ENCODE results near the gene AZU1. TPM values are rescaled to one million over a fixed set of nuclear protein-coding genes. Genes with fewer than 3 reads are reported as not detected.

The AZU1 gene
- total and polyA plus RNA-seq, 7 donors, result 0.69 TPM; not detected in 6

DNA sequence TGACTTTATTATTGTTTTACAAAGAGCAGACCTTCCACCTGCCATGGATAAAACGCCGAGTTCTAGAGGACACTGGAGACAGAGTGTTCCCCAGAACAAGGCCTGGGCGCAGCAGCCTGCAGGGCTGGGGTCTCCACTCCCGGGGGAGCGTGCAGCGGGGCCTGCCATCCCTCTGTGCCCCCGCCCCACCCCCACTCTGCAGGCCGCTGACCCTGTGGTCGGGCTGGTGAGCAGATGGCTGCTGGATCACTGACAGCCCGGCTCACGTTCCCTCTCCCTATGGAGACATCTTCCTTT is 39.0 kb upstream of the AZU1 start:
- intact Hi-C loops (cut with DNase I), result no loop called here
- Histone ChIP-seq H3K9me3 (no peaks in the 10 kb centered on the region), H3K27ac (peak overlapping the region; percentile 47), H3K4me1 (no peaks in the 10 kb centered on the region), H3K36me3 (ENCODE audit: insufficient read depth in 1 of 2, low read depth in 1 of 2) (no peaks in the 10 kb centered on the region), H3K27me3 (ENCODE audit: insufficient read depth in 3 of 3, low read length in 2 of 3) (no peaks in the 10 kb centered on the region), H3K4me3 (peak overlapping the region; percentile 23)
- DNase-seq, result peak; percentile 54 to 72
- peak in 3 of 4 donors; percentile 13 to 44 (median 23) for ATAC-seq
- TF ChIP-seq, protein P1, sequence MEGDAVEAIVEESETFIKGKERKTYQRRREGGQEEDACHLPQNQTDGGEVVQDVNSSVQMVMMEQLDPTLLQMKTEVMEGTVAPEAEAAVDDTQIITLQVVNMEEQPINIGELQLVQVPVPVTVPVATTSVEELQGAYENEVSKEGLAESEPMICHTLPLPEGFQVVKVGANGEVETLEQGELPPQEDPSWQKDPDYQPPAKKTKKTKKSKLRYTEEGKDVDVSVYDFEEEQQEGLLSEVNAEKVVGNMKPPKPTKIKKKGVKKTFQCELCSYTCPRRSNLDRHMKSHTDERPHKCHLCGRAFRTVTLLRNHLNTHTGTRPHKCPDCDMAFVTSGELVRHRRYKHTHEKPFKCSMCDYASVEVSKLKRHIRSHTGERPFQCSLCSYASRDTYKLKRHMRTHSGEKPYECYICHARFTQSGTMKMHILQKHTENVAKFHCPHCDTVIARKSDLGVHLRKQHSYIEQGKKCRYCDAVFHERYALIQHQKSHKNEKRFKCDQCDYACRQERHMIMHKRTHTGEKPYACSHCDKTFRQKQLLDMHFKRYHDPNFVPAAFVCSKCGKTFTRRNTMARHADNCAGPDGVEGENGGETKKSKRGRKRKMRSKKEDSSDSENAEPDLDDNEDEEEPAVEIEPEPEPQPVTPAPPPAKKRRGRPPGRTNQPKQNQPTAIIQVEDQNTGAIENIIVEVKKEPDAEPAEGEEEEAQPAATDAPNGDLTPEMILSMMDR (IDR thresholded peaks at IDR 0.05), result no peak
- WGBS, 3 donors, result 40 to 43% (median 40%) methylated on average over 11 of the region's 11 CpGs

DNA sequence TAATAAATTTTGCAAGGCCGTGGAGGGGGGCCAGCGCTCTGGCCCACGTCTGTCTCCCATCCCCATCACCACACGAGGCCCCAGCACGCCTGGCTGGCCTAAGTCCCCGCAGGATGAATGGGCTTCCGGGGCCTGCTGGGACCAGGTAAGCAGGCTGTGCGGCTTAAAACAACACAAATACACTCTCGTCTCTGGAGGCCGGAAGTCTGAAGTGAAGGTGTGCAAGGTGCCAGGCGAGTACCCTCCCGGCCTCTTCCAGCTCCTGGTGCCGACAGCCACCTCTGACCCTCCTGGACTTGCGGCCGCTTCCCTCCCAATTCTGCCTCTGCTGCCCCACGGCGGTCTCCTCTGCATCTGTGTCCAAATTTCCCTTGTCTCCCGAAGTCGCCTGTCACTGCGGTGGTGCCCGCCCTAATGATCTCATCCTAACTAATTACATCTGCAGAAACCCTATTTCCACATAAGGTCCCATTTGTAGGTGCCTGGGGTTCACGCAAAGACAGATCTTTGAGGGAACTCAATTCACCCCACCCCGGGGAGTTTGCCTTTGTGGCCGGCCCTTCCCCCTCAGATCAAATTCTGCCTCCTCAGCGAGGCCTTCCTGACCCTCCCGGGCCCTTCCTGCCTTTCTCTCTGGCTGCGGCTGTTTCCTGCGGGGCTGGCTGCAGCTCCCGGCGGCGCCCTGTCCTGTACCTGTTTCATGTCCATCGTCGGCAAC is 38.5 kb upstream of the AZU1 start:
- H3K9me3 ChIP-seq, result no peaks in the 10 kb centered on the region
- 35 to 44% (median 39%) methylated on average over 33 of the region's 33 CpGs for WGBS, 3 donors
- H3K4me1 ChIP-seq, result no peaks in the 10 kb centered on the region
- H3K27ac ChIP-seq, result peak overlapping the region; percentile 47
- H3K4me3 ChIP-seq, result peak overlapping the region; percentile 23
- no peaks in the 10 kb centered on the region for H3K36me3 ChIP-seq (ENCODE audit: insufficient read depth in 1 of 2, low read depth in 1 of 2)
- DNase-seq (peak; percentile 44 to 68), ATAC-seq (peak; percentile 30 to 57 (median 44))
- H3K27me3 ChIP-seq (ENCODE audit: insufficient read depth in 3 of 3, low read length in 2 of 3), result no peaks in the 10 kb centered on the region
- intact Hi-C loops (cut with DNase I), result no loop called here
- TF ChIP-seq, protein P1 (IDR thresholded peaks at IDR 0.05), result no peak

DNA sequence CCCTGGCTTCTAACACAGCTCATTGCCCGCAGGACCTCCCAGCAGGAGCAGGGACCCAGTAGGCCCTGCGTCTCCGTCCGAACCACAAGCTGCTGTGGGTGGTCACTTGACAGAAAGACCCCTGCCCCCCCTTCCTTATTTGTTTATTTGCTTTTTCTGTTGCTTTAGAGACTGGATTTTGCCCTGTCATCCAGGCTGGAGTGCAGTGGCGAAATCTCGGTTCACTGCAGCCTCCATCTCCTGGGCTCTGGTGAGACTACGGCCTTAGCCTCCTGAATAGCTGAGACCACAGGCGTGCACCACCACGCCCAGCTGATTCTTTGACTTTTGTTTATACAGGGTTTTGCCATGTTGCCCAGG is 38.0 kb upstream of the AZU1 start:
- peak in 1 of 2 donors; percentile 10 for DNase-seq
- no peak overlapping the region for H3K4me3 ChIP-seq
- H3K9me3 ChIP-seq, result no peaks in the 10 kb centered on the region
- TF ChIP-seq, protein P1 (IDR thresholded peaks at IDR 0.05), result no peak
- no peaks in the 10 kb centered on the region for H3K36me3 ChIP-seq (ENCODE audit: insufficient read depth in 1 of 2, low read depth in 1 of 2)
- intact Hi-C loops (cut with DNase I), result no loop called here
- H3K27ac ChIP-seq, result peak overlapping the region; percentile 47
- no peak for ATAC-seq
- WGBS, 3 donors, result 76 to 87% (median 84%) methylated on average over 9 of the region's 9 CpGs
- no peaks in the 10 kb centered on the region for H3K27me3 ChIP-seq (ENCODE audit: insufficient read depth in 3 of 3, low read length in 2 of 3)
- no peaks in the 10 kb centered on the region for H3K4me1 ChIP-seq

- no peaks in the 10 kb centered on the region for H3K9me3 ChIP-seq
- no peak overlapping the region for H3K4me3 ChIP-seq
- DNase-seq (no peak), ATAC-seq (no peak)
- no peaks in the 10 kb centered on the region for H3K36me3 ChIP-seq (ENCODE audit: insufficient read depth in 1 of 2, low read depth in 1 of 2)
- 66 to 75% (median 72%) methylated on average over 26 of the region's 26 CpGs for WGBS, 3 donors
- intact Hi-C loops (cut with DNase I), result no loop called here
- no peaks in the 10 kb centered on the region for H3K27me3 ChIP-seq (ENCODE audit: insufficient read depth in 3 of 3, low read length in 2 of 3)
- H3K27ac ChIP-seq, result no peak overlapping the region
- H3K4me1 ChIP-seq, result peaks cover 10% of the 10 kb centered on the region
- TF ChIP-seq, protein P1 (IDR thresholded peaks at IDR 0.05), result no peak
These were observed 36.5 kb upstream of the AZU1 start for GRCh38 chr19:791007-791566.
